PC-9 (cell line): Measurements from ENCODE around the gene SH3TC1. TPM values are rescaled to one million over a fixed set of nuclear protein-coding genes. Genes with fewer than 3 reads are reported as not detected.

Experiments used
- BruUV-seq: library from RNA; stranded (reverse); fragments of 400-500 nt; replicated peaks from 2 replicates; lab custom pipeline; 2021; lab: Mats Ljungman, UMichigan
- CTCF ChIA-PET: fragments of 300-600 bp; sonication (Branson Sonifier 250); formaldehyde crosslinking; loops from one replicate; lab custom pipeline; 2022; ENCODE audit warnings: antibody characterized with exemption; lab: Charles Lee
- POLR2A ChIA-PET: fragments of 300-600 bp; sonication (Branson Sonifier 250); formaldehyde crosslinking; loops from one replicate; lab custom pipeline; 2022; ENCODE audit warnings: antibody characterized with exemption; ENCODE audit not compliant: unreplicated experiment; lab: Charles Lee
- DNase-seq, 2 experiments: peaks; one replicate each; pipeline versions ENCODE4 v3.0.0 to v3.0.0-alpha.2; 2015 to 2022; ENCODE audit warnings: mixed read lengths in 1 of 2
- H2AFZ ChIP-seq: fragments of 200-600 bp; sonication (generic); 2 replicates; pipeline ENCODE4 v1.8.1; 2017; ENCODE audit warnings: antibody characterized with exemption
- H3F3A ChIP-seq: fragments of 200-600 bp; sonication (generic); 2 replicates; pipeline ENCODE4 v1.8.1; 2017; ENCODE audit warnings: antibody characterized with exemption, mild to moderate bottlenecking, low read depth; ENCODE audit not compliant: insufficient read depth
- H3K27ac ChIP-seq: fragments of 200-600 bp; sonication (generic); 2 replicates; pipeline ENCODE4 v1.6.1; 2016; ENCODE audit warnings: mixed run types
- H3K27me3 ChIP-seq: fragments of 200-600 bp; sonication (generic); 2 replicates; pipeline ENCODE4 v1.6.1; 2016; ENCODE audit warnings: low read depth, mixed run types; ENCODE audit not compliant: insufficient read depth
- H3K36me3 ChIP-seq: fragments of 200-600 bp; sonication (generic); 2 replicates; pipeline ENCODE4 v1.6.1; 2016; ENCODE audit warnings: low read depth, mixed run types
- H3K4me1 ChIP-seq: fragments of 200-600 bp; sonication (generic); replicated peaks from 2 replicates; pipeline ENCODE4 v1.6.1; 2016; ENCODE audit warnings: mixed run types; ENCODE audit not compliant: insufficient read depth
- H3K4me2 ChIP-seq: fragments of 200-600 bp; sonication (generic); 2 replicates; pipeline ENCODE4 v1.6.1; 2017; ENCODE audit warnings: mixed run types
- H3K4me3 ChIP-seq: fragments of 200-600 bp; sonication (generic); 2 replicates; pipeline ENCODE4 v1.6.1; 2016; ENCODE audit warnings: mixed run types
- H3K79me2 ChIP-seq: fragments of 200-600 bp; sonication (generic); 2 replicates; pipeline ENCODE4 v1.6.1; 2017; ENCODE audit warnings: low read depth, mixed run types
- H3K9me2 ChIP-seq: fragments of 200-600 bp; sonication (generic); 2 replicates; pipeline ENCODE4 v1.8.1; 2017; ENCODE audit warnings: mild to moderate bottlenecking; ENCODE audit not compliant: insufficient read depth
- H3K9me3 ChIP-seq: fragments of 200-600 bp; sonication (generic); 2 replicates; pipeline ENCODE4 v1.8.1; 2016; ENCODE audit warnings: low read depth; ENCODE audit not compliant: insufficient read depth
- H4K20me1 ChIP-seq: fragments of 200-600 bp; sonication (generic); 2 replicates; pipeline ENCODE4 v1.8.1; 2017; ENCODE audit not compliant: insufficient read depth
- CTCF ChIP-seq: fragments of 200-600 bp; sonication (generic); conservative IDR thresholded peaks from 2 replicates; pipeline ENCODE4 v1.6.1; 2017; ENCODE audit warnings: mixed run types, antibody characterized with exemption, mild to moderate bottlenecking, moderate library complexity
- EZH2 ChIP-seq: fragments of 200-600 bp; sonication (generic); IDR thresholded peaks from 2 replicates; pipeline ENCODE4 v1.8.0; 2017; ENCODE audit warnings: antibody characterized with exemption, low read depth
- intact Hi-C: fragments of 100-400 bp; cut with micrococcal nuclease; formaldehyde crosslinking; loops from one replicate; pipeline ENCODE4 v1.10.0; 2022; ENCODE audit not compliant: unreplicated experiment
- total RNA-seq: library from RNA; stranded (reverse); gene quantifications from 2 replicates; pipeline ENCODE4 v1.2.3, GENCODE V29; 2021

SH3TC1 gene
- total RNA-seq, 1 experiment from 2014 or later = 5.2 TPM

- no peaks in the 10 kb centered on the region for H3K36me3 ChIP-seq
- 0 out of 2 replicates have a peak, but pooled peaks cover 2% of the 10 kb centered on the region for H3K79me2 ChIP-seq
- no peaks in the 10 kb centered on the region for H4K20me1 ChIP-seq
- ChIA-PET POLR2A (interaction anchor here (0.7 kb wide), 1 partner anchor 56 kb away, joined by 5 read pairs; no protein-coding TSS in a partner anchor), CTCF (no interaction called here)
- TF ChIP-seq EZH2 (no peak), CTCF (no peak)
- no peak overlapping the region for H3K4me2 ChIP-seq
- H3K4me3 ChIP-seq = no peak overlapping the region
- H3F3A ChIP-seq = no peaks in the 10 kb centered on the region
- H3K4me1 ChIP-seq = peaks cover 6% of the 10 kb centered on the region
- H3K9me2 ChIP-seq = no peaks in the 10 kb centered on the region
- H3K27me3 ChIP-seq = no peaks in the 10 kb centered on the region
- no TSS peak for BruUV-seq
- intact Hi-C loops = no loop called here
- no peak overlapping the region for H2AFZ ChIP-seq
- no peaks in the 10 kb centered on the region for H3K9me3 ChIP-seq
- no peak for DNase-seq
- H3K27ac ChIP-seq = no peak overlapping the region
These were observed 5.6 kb downstream of the SH3TC1 start for GRCh38 chr4:8204576-8205227.

- no peak overlapping the region for H3K4me3 ChIP-seq
- no peak overlapping the region for H3K4me2 ChIP-seq
- no peak overlapping the region for H3K27ac ChIP-seq
- H3K9me2 ChIP-seq = no peaks in the 10 kb centered on the region
- CTCF ChIA-PET = no interaction called here
- H3K4me1 ChIP-seq = 0 out of 2 replicates have a peak, but pooled peaks cover under 1% of the 10 kb centered on the region
- BruUV-seq = no TSS peak
- H3K9me3 ChIP-seq = no peaks in the 10 kb centered on the region
- no peaks in the 10 kb centered on the region for H3K79me2 ChIP-seq
- H4K20me1 ChIP-seq = no peaks in the 10 kb centered on the region
- intact Hi-C loops = no loop called here
- DNase-seq = no peak
- POLR2A ChIA-PET = interaction anchor here (0.7 kb wide), 1 partner anchor 55 kb away, joined by 5 read pairs; no protein-coding TSS in a partner anchor
- no peaks in the 10 kb centered on the region for H3K36me3 ChIP-seq
- no peak for TF ChIP-seq EZH2
- TF ChIP-seq CTCF = no peak
- no peaks in the 10 kb centered on the region for H3F3A ChIP-seq
- H3K27me3 ChIP-seq = no peaks in the 10 kb centered on the region
- H2AFZ ChIP-seq = no peak overlapping the region
These were observed 6.2 kb downstream of the SH3TC1 start for GRCh38 chr4:8205241-8205707.

- Histone ChIP-seq H2AFZ (no peak overlapping the region), H3K79me2 (no peaks in the 10 kb centered on the region), H3K9me2 (no peaks in the 10 kb centered on the region), H3K9me3 (no peaks in the 10 kb centered on the region), H3K4me1 (no peaks in the 10 kb centered on the region), H3K4me3 (no peak overlapping the region), H4K20me1 (no peaks in the 10 kb centered on the region), H3K27me3 (no peaks in the 10 kb centered on the region), H3K27ac (no peak overlapping the region), H3K36me3 (no peaks in the 10 kb centered on the region), H3K4me2 (no peak overlapping the region), H3F3A (no peaks in the 10 kb centered on the region)
- CTCF ChIA-PET = no interaction called here
- no TSS peak for BruUV-seq
- intact Hi-C loops = no loop called here
- DNase-seq = no peak
- TF ChIP-seq CTCF (no peak), EZH2 (no peak)
- POLR2A ChIA-PET = interaction anchor here (0.7 kb wide), 1 partner anchor 54 kb away, joined by 5 read pairs; no protein-coding TSS in a partner anchor
These were observed 6.9 kb downstream of the SH3TC1 start for GRCh38 chr4:8205749-8206611.
